Right ventricle myocardium superior (tissue), 1 donor: ENCODE data around the gene CXCL5. TPM values are rescaled to one million over a fixed set of nuclear protein-coding genes. Genes with fewer than 3 reads are reported as not detected.

Experiments used
- ATAC-seq: fragments of 200-7000 bp; cut with Tn5 transposase; one replicate; pipeline ENCODE4 v1.9.1; 2020; ENCODE audit warnings: mild to moderate bottlenecking; ENCODE audit not compliant: poor library complexity
- DNase-seq: peaks from one replicate; pipeline ENCODE4 v3.0.0-alpha.2; 2020
- intact Hi-C: fragments of 100-400 bp; cut with DNase I; formaldehyde crosslinking; loops from one replicate; pipeline ENCODE4 v1.11.2; 2022
- total RNA-seq: library from RNA; stranded (reverse); fragmentation: NEBNext Ultra II Directional; extraction: Animal tissue kit (Norgen Biotek cat#: 25700); gene quantifications from one replicate; pipeline ENCODE4 v1.2.1, GENCODE V29; 2021
- donor health status: DM: no; HTN: yes; CAD: no; lungs with severe emphysema.

Gene CXCL5
- total RNA-seq, 1 donor from 2014 or later = 0.11 TPM

GRCh38 chr4:74018771-74019170 is 20.3 kb upstream of the CXCL5 start:
- ATAC-seq = no peak
- DNase-seq = no peak
- intact Hi-C loops = no loop called here

DNA sequence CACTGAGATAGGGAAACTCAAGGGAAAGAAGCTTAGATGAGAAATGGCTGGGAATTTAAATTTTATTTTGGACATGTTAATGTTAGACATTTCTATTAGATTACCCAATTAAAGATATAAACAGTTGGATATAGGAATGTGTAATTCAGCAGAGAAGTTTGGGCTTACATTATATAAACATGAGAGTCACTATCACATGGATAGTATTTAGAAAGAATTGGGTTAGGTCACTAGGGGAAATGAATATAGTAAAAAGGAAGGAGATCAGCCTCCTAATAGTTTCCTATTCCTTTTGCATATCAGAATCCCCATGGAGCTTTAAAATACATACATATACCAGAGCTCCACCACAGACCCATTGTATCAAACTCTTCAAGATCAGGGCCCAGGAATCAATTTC is 19.6 kb upstream of the CXCL5 start:
- DNase-seq (no peak), ATAC-seq (no peak)
- intact Hi-C loops = no loop called here

GRCh38 chr4:74016068-74016467 is 17.6 kb upstream of the CXCL5 start:
- DNase-seq (no peak), ATAC-seq (no peak)
- intact Hi-C loops = no loop called here

GRCh38 chr4:74015126-74015780 is 16.8 kb upstream of the CXCL5 start:
- ATAC-seq (no peak), DNase-seq (no peak)
- intact Hi-C loops = no loop called here

- intact Hi-C loops = no loop called here
- ATAC-seq (no peak), DNase-seq (no peak)
These were observed 15.9 kb upstream of the CXCL5 start for GRCh38 chr4:74014332-74014731.

- intact Hi-C loops = no loop called here
- ATAC-seq = no peak
These were observed 14.8 kb upstream of the CXCL5 start for GRCh38 chr4:74013264-74013663.

DNA sequence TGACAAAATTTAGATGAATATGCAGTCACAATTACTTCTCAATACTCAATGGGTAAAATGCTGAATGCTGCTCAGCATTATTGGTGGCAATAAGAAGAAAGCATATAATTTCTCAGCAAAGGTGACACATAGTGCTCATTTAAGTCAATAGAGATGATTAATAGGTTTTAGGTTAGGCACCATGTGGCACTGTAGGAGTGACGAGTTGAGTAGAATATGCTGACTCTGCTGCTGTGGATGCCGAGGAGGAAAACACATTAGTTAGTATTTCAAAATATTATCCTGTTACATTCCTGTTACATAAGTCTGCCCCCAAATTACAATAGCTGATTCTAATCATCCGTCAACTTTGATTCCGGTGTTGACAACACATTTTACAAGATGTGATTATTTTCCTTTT is 13.7 kb upstream of the CXCL5 start:
- DNase-seq (no peak), ATAC-seq (no peak)
- intact Hi-C loops = no loop called here

More at GRCh38 chr4:74013264-74013663, 14.8 kb upstream of the CXCL5 start:
- DNase-seq = no peak

- intact Hi-C loops = no loop called here
- ATAC-seq (no peak), DNase-seq (no peak)
These were observed 10.8 kb upstream of the CXCL5 start for GRCh38 chr4:74009307-74009706.

- DNase-seq (no peak), ATAC-seq (no peak)
- intact Hi-C loops = no loop called here
These were observed 7.6 kb upstream of the CXCL5 start for GRCh38 chr4:74006009-74006476.

- DNase-seq (no peak), ATAC-seq (no peak)
- intact Hi-C loops = no loop called here
These were observed 7.1 kb upstream of the CXCL5 start for GRCh38 chr4:74005528-74005927.

GRCh38 chr4:74004668-74005067 is 6.2 kb upstream of the CXCL5 start:
- no peak for DNase-seq
- intact Hi-C loops = no loop called here
- no peak for ATAC-seq

- DNase-seq = no peak
- intact Hi-C loops = no loop called here
- ATAC-seq = no peak
These were observed 1.8 kb upstream of the CXCL5 start for GRCh38 chr4:74000301-74000700.

DNA sequence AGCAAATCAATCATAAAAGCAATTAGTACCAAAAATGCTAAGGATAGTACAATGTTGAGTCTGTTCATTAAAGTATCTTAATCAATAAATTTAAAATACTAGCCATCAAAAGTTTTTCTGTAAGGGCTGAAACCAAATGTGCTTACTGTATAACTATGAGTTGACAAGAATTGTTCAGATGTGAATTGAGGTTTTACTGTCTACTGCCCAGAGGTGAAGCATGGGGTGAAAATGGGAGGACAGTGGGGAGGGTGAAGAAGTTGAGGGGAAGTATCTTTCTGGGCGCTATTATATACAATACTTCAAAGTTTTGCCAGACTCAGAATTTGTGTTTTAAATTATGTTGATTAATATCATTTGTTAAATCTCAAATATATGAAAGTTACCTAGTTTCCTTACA is 6.4 kb downstream of the CXCL5 start:
- ATAC-seq (no peak), DNase-seq (no peak)
- intact Hi-C loops = no loop called here

GRCh38 chr4:73991742-73992000 is 6.8 kb downstream of the CXCL5 start:
- intact Hi-C loops = no loop called here
- DNase-seq (no peak), ATAC-seq (no peak)

DNA sequence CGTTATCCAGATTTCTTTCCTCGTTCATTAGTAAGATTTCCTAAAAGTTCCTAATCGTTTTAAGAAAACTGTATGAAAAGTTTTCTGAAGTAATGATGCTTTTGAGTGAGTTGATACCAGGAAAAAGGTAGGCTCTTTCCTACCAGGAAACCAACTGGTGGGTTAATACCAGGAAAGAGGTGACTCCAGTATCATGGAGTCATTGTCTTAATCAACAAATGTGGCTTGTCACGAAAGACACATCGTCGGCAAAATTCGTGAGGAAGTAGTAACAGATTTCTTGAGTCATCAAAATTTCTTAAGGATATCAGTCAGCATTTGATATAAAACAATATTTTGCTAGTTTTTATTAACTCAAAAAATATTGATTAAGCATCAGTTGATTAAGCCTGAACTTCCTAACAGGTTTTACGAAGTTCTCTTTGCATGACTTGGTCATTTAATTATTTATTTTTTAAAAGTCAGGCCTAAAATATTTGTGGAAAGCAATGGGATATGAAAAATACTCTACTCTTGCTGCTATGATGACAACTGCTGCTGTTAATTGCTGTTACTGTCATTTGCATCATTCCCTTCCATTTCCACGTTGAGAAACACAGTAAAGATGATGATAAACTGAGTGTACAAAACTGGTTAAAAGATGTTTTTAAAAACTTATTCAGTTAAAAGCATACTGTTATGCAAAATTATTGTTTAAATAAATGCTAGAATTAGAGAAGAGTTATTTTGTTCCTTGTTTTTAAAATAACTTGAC is 7.3 kb downstream of the CXCL5 start:
- ATAC-seq = no peak
- intact Hi-C loops = no loop called here

DNA sequence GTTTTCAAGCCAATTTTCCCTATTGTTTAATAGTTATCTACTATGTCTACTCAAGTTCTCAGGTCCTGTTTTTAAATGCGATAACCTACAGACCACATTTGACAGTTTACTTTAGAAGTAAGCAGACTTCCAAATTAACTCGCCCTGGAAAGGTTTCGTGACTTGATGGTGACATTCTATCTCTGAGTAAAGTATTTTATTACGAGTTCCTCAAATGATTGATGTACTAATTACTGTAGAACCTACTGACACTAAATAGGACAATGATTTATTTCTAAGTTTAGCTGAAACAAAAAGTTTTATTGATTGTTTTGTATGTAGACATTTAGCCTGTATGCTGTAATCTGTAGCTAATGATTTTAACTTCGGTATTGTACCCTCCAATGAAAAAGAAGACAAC is 8.5 kb downstream of the CXCL5 start:
- intact Hi-C loops = no loop called here
- DNase-seq = no peak
- no peak for ATAC-seq

More for the DNA sequence above, 7.3 kb downstream of the CXCL5 start:
- no peak for DNase-seq

GRCh38 chr4:73989031-73989430 is 9.4 kb downstream of the CXCL5 start:
- ATAC-seq (no peak), DNase-seq (no peak)
- intact Hi-C loops = no loop called here

DNA sequence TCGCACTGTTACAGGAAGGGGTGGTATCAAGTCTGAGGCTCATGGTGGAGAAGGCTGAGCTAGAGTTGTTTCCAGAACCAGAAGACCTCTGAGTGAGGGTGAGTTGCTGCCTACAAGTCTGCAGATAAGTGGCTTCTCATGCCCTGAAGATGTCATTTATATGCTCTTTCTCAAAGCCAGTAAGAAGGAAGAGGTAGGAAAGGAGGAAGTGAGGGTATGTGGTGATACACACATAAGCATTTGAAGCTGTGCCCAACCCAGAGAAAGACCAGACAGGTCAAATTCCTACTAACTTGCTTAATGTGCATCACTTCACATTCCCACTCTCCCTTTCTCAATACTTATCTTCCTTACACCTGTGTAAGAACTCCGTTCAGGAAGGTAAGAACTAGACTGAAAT is 10.4 kb downstream of the CXCL5 start, which contains the start of gene PPBP:
Gene PPBP, minus strand, starts transcription at position 130 of the 400 bp plus-strand sequence. Its CDS starts 87 bp downstream, at position 43.
- DNase-seq (no peak), ATAC-seq (no peak)
- intact Hi-C loops = no loop called here

DNA sequence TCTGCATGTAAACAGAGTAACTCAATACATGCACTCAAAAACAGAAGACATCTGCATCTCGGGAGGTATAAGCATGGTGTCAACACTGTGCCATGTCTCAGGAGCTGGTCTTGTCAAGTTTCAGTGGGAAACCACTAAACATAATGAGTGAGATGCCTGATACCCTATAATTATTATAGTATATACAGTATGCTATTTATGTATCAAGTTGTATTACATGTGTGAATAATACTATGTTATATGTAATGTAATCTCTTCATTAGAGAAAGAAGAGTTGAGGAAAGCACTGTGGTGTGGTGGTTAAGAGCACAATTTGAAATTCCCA is 13.0 kb downstream of the CXCL5 start:
- intact Hi-C loops = no loop called here
- ATAC-seq (no peak), DNase-seq (no peak)

- DNase-seq (no peak), ATAC-seq (no peak)
- intact Hi-C loops = no loop called here
These were observed 13.5 kb downstream of the CXCL5 start for GRCh38 chr4:73984736-73985527.
